ENCODE measurements around the gene KCNQ1.

DNA sequence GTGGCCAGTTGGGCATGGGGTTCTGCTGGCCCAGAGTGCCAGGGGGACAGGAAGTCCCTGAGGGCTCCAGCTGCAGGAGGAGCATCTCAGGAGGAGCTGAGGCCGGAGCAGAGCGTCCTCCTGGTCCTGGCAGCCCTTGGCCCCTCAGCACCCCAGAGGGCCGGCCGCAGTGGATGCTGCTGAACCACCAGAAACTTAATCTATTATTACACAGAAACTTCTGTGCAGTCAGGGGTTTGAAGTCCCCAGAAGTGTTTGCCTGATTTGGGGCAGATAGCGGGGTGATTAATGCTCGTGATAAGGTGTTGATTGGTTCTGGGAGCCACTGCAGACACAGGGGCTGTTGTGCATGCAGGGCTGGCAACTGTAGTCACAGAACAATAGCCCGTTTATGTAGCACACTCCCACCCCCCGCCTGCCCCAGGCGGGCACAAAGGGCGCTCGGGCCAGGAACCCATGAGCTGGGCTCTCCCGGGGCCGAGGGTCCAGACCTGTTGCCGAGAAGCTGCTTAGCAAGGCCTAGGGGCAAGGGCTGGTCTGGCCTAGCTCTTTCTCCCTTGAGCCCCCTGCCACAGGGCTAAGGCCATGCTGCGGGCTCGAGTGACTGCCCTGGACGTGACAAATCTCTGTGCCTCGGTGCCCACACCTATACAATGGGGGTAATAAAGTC lies 284.0 kb downstream of the KCNQ1 start:
- TF ChIP-seq, protein P1, sequence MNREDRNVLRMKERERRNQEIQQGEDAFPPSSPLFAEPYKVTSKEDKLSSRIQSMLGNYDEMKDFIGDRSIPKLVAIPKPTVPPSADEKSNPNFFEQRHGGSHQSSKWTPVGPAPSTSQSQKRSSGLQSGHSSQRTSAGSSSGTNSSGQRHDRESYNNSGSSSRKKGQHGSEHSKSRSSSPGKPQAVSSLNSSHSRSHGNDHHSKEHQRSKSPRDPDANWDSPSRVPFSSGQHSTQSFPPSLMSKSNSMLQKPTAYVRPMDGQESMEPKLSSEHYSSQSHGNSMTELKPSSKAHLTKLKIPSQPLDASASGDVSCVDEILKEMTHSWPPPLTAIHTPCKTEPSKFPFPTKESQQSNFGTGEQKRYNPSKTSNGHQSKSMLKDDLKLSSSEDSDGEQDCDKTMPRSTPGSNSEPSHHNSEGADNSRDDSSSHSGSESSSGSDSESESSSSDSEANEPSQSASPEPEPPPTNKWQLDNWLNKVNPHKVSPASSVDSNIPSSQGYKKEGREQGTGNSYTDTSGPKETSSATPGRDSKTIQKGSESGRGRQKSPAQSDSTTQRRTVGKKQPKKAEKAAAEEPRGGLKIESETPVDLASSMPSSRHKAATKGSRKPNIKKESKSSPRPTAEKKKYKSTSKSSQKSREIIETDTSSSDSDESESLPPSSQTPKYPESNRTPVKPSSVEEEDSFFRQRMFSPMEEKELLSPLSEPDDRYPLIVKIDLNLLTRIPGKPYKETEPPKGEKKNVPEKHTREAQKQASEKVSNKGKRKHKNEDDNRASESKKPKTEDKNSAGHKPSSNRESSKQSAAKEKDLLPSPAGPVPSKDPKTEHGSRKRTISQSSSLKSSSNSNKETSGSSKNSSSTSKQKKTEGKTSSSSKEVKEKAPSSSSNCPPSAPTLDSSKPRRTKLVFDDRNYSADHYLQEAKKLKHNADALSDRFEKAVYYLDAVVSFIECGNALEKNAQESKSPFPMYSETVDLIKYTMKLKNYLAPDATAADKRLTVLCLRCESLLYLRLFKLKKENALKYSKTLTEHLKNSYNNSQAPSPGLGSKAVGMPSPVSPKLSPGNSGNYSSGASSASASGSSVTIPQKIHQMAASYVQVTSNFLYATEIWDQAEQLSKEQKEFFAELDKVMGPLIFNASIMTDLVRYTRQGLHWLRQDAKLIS (CRISPR knock-in tag; IDR thresholded peaks at IDR 0.05; ENCODE audit: borderline replicate concordance) = no peak
- TF ChIP-seq, protein P2, sequence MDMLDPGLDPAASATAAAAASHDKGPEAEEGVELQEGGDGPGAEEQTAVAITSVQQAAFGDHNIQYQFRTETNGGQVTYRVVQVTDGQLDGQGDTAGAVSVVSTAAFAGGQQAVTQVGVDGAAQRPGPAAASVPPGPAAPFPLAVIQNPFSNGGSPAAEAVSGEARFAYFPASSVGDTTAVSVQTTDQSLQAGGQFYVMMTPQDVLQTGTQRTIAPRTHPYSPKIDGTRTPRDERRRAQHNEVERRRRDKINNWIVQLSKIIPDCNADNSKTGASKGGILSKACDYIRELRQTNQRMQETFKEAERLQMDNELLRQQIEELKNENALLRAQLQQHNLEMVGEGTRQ (CRISPR knock-in tag; IDR thresholded peaks at IDR 0.05) = no peak
- TF ChIP-seq, protein P3, sequence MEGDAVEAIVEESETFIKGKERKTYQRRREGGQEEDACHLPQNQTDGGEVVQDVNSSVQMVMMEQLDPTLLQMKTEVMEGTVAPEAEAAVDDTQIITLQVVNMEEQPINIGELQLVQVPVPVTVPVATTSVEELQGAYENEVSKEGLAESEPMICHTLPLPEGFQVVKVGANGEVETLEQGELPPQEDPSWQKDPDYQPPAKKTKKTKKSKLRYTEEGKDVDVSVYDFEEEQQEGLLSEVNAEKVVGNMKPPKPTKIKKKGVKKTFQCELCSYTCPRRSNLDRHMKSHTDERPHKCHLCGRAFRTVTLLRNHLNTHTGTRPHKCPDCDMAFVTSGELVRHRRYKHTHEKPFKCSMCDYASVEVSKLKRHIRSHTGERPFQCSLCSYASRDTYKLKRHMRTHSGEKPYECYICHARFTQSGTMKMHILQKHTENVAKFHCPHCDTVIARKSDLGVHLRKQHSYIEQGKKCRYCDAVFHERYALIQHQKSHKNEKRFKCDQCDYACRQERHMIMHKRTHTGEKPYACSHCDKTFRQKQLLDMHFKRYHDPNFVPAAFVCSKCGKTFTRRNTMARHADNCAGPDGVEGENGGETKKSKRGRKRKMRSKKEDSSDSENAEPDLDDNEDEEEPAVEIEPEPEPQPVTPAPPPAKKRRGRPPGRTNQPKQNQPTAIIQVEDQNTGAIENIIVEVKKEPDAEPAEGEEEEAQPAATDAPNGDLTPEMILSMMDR (IDR thresholded peaks at IDR 0.05) = no peak
- TF ChIP-seq CREB1 (CRISPR knock-in tag; IDR thresholded peaks at IDR 0.05) (no peak), FOXP1 (CRISPR knock-in tag; IDR thresholded peaks at IDR 0.05; ENCODE audit: borderline replicate concordance) (no peak), TP53 (CRISPR knock-in tag; IDR thresholded peaks at IDR 0.05) (no peak), GABPB1 (CRISPR knock-in tag; IDR thresholded peaks at IDR 0.05) (peak; percentile 21; the same call in 1 of the 2 replicates)

Measured in WTC11 (cell line).